ENCODE data around the gene PIR.

DNA sequence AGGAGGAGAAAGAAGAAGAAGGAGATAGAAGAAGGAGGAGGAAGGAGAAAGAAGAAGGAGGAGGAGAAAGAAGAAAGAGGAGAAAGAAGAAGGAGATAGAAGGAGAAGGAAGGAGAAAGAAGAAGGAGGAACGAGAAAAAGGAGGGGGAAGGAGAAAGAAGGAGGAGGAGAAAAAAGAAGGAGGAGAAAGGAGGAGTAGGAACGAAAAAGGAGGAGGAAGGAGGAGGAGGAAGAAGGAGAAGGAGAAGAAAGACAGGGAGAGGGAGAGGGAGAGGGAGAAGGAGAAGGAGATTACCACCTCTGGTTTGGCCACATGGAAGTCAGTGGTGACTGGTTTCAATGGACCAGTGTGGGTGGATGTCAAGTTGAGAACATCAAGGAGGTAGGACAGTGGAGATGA lies 58.9 kb downstream of the PIR start:
- TF ChIP-seq EZH2 (IDR thresholded peaks at IDR 0.05) (no peak), POLR2AphosphoS5 (IDR thresholded peaks at IDR 0.05; ENCODE audit: borderline replicate concordance, low read depth, low read length) (no peak)
